GM10248 (cell line): ENCODE results near the gene NEK11.

ENCODE experiments used
- CTCF ChIA-PET: fragments of 300-600 bp; sonication (Branson Sonifier 250); formaldehyde crosslinking; extraction: SDS; loops from one replicate; lab custom pipeline; 2021; ENCODE audit warnings: antibody characterized with exemption; lab: Yijun Ruan, JAX
- POLR2A ChIA-PET: fragments of 350-650 bp; sonication (Branson Sonifier 250); formaldehyde crosslinking; extraction: SDS; loops from one replicate; lab custom pipeline; 2020; ENCODE audit warnings: antibody characterized with exemption; lab: Yijun Ruan, JAX
- DNase-seq: peaks from one replicate; pipeline ENCODE4 v3.0.0; 2012; ENCODE audit errors: extremely low spot score
- TF ChIP-seq, protein P1 (sequence below): IDR thresholded peaks from 2 replicates; pipeline ENCODE4 v1.5.1; 2012; ENCODE audit warnings: mild to moderate bottlenecking, low read depth; ENCODE audit errors: extremely low read depth, missing control alignments, control extremely low read depth

The NEK11 gene

DNA sequence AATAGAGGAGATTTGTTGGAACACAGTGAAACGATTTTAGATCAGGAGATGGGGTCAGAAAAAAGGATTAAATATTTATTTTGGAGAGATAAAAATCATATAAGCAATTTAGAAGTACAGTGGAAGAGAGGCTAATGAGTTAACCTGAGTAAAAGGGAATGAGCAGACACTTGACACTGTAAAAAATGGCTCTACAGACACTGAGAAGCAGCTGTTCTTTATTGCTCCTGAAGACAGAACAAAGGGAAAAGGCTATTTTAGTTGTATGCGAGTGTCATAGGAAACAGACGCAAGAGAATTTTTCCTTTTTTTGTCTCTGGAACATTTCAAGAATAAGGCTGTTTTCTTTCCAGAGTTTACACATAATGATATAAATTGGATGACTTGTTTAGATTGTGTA is 34.3 kb upstream of the NEK11 start:
- DNase-seq, result no peak
- TF ChIP-seq, protein P1, sequence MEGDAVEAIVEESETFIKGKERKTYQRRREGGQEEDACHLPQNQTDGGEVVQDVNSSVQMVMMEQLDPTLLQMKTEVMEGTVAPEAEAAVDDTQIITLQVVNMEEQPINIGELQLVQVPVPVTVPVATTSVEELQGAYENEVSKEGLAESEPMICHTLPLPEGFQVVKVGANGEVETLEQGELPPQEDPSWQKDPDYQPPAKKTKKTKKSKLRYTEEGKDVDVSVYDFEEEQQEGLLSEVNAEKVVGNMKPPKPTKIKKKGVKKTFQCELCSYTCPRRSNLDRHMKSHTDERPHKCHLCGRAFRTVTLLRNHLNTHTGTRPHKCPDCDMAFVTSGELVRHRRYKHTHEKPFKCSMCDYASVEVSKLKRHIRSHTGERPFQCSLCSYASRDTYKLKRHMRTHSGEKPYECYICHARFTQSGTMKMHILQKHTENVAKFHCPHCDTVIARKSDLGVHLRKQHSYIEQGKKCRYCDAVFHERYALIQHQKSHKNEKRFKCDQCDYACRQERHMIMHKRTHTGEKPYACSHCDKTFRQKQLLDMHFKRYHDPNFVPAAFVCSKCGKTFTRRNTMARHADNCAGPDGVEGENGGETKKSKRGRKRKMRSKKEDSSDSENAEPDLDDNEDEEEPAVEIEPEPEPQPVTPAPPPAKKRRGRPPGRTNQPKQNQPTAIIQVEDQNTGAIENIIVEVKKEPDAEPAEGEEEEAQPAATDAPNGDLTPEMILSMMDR, result no peak
- CTCF ChIA-PET, result interaction anchor here (0.7 to 1.3 kb wide), 3 partner anchors 13 to 18 kb away, joined by 3 to 4 read pairs (median 3); no protein-coding TSS in a partner anchor
- POLR2A ChIA-PET, result no interaction called here

DNA sequence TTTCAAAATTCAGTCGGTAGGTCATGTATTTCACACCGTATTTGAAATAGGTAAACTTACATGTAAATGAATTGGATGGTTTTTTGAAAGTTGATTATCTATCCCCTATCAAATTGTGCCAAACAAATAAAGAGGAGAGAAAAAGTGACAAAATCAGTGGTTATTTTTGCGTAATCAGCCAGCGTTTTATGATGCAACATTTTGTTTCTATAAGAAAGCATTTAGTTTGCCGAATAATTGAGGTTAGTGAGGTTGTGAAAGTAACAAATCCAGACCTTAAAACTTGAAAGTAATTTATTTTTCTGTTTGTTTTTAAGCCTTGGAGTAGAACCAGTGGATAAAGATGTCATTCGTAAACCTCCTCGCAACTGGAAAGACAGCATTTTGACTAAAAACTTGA is 29.4 kb upstream of the NEK11 start:
- CTCF ChIA-PET, result interaction anchor here (0.9 to 1.9 kb wide), 4 partner anchors 9 to 103 kb away, joined by 3 to 7 read pairs (median 4); partner anchors contain the start of gene ATP2C1
- TF ChIP-seq, protein P1, result no peak
- POLR2A ChIA-PET, result no interaction called here

DNA sequence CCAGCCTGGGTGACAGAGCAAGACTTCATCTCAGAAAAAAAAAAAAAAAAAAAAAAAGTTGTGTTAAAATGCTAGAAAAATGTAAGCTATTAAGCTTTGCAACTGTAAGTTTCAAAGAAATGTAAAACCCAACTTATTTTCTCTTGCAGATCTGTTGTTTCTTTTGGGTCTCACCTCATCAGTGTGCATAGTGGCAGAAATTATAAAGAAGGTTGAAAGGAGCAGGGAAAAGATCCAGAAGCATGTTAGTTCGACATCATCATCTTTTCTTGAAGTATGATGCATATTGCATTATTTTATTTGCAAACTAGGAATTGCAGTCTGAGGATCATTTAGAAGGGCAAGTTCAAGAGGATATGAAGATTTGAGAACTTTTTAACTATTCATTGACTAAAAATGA is 25.6 kb upstream of the NEK11 start:
- DNase-seq, result no peak
- CTCF ChIA-PET, result no interaction called here
- POLR2A ChIA-PET, result interaction anchor here (0.5 kb wide), 1 partner anchor 13 kb away, joined by 3 read pairs; no protein-coding TSS in a partner anchor
- TF ChIP-seq, protein P1, result no peak

More for the DNA sequence above, 29.4 kb upstream of the NEK11 start:
- DNase-seq, result no peak

DNA sequence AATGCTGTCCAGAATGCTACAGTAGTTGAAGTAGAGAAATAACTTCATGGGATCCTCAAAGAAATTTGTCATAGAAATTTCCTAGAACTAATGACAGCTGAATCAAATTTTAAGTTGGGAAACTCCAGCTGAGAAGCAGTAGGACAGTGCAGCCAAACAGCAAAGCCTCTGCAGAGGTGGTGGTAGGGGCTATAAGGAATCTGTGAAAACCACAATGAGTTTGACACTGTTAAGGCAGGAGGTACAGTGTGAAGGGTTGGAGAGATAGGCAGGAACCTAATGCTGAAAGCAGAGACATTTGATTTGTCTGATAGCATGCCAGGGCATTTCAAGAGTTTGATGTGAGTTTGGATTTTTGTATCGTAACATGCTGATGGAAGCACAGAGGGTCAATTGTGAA is 22.1 kb upstream of the NEK11 start:
- ChIA-PET POLR2A (no interaction called here), CTCF (interaction anchor here (1.0 to 3.2 kb wide), 6 partner anchors 9 to 21 kb away, joined by 3 to 12 read pairs (median 6); partner anchors contain the start of genes ASTE1 and NEK11)
- TF ChIP-seq, protein P1, result no peak
- DNase-seq, result no peak

DNA sequence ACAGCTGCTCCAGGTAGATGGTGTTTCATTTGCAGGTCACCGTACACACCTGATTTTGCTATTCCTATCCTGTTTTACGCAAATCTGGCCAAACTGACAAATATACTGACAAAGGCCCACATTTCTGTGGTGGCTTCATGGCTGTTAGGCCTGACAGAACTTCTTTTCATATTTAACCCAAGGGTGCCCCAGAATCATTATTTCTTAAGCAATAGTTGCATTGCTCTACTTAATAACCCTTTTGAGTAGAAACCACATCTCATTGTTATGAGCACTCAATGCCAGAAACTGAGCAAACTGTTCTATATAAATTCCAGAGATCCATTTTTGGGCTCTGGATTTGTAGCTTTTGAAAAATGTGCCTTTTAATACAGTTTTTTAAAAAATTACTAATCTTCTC is 19.4 kb upstream of the NEK11 start:
- DNase-seq, result no peak
- ChIA-PET POLR2A (no interaction called here), CTCF (interaction anchor here (1.2 to 1.4 kb wide), 3 partner anchors 9 to 13 kb away, joined by 4 to 5 read pairs (median 4); no protein-coding TSS in a partner anchor)
- TF ChIP-seq, protein P1, result no peak

DNA sequence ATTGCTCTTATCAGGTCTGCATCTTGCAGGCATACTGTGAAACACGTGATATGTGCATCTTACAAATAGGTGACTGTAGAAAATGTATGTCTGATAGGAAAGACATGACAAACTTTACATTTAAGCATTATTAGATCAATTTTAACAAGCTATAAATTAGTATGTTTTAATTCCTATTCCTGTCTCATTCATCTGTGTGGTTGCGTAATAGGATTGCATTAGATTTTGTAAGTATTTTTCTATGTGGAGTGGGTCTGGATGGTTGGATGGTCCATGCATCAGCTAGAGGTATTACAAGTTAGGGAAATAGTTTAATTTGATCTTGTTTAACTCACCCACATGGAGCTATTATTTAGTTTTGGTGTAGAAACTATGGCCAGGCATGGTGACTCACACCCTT is 18.9 kb upstream of the NEK11 start:
- no peak for DNase-seq
- ChIA-PET POLR2A (no interaction called here), CTCF (interaction anchor here (1.2 to 1.4 kb wide), 2 partner anchors 11 to 14 kb away, joined by 4 to 5 read pairs; no protein-coding TSS in a partner anchor)
- TF ChIP-seq, protein P1, result no peak
